ENCODE measurements around the gene EPS8L3. TPM values are rescaled to one million over a fixed set of nuclear protein-coding genes. Genes with fewer than 3 reads are reported as not detected.
A peak's percentile ranks its signal among the peaks of the same experiment; 100 is the strongest.

The EPS8L3 gene
- polyA plus RNA-seq, 1 of the 3 experiments (the other 2 are of a cell fraction): not detected

- Histone ChIP-seq H3K27ac (ENCODE audit: low read depth in 2 of 2, low read length in 1 of 2) (no peak overlapping the region), H3K9ac (no peak overlapping the region), H3F3A (replicated peaks; ENCODE audit: insufficient read depth) (no peaks in the 10 kb centered on the region), H3K4me1 (ENCODE audit: control insufficient read depth in 1 of 2, insufficient read depth in 2 of 2, low read depth in 1 of 2, low read length in 1 of 2) (peaks cover 0 to 13% of the 10 kb centered on the region in 2 experiments; a peak in 1 of 4 replicates), H2AFZ (ENCODE audit: low read depth) (no peak overlapping the region), H3K4me2 (no peak overlapping the region), H3K4me3 (ENCODE audit: low read depth in 2 of 2, low read length in 1 of 2) (no peak overlapping the region), H3K9me3 (peaks cover 3% of the 10 kb centered on the region; the same call in 1 of the 2 replicates), H3K79me2 (ENCODE audit: insufficient read depth) (no peaks in the 10 kb centered on the region), H4K20me1 (ENCODE audit: insufficient read depth) (no peaks in the 10 kb centered on the region), H3K9me2 (no peaks in the 10 kb centered on the region), H3K36me3 (replicated peaks in 1 of 2; ENCODE audit: control insufficient read depth in 1 of 2, insufficient read depth in 2 of 2, low read length in 1 of 2) (no peaks in the 10 kb centered on the region), H3K27me3 (ENCODE audit: insufficient read depth) (no peaks in the 10 kb centered on the region)
- 53% methylated on average over 2 of the region's 6 CpGs for WGBS (ENCODE audit: low lambda C conversion rate)
- POLR2A ChIA-PET: interaction anchor here (0.6 to 2.3 kb wide), 4 partner anchors 208 to 236 kb away, joined by 3 to 12 read pairs (median 4); partner anchors contain the start of genes AHCYL1 and GNAI3
- TF ChIP-seq ZBTB33 (IDR thresholded peaks at IDR 0.05; ENCODE audit: borderline replicate concordance, low read depth): no peak
- no peak for DNase-seq
- CTCF ChIA-PET: interaction anchor here (0.7 to 27.7 kb wide), 50 partner anchors 8 to 286 kb away, joined by 3 to 822 read pairs (median 5); partner anchors contain the start of genes AHCYL1, GPR61 and STRIP1
Measured at GRCh38 chr1:109776206-109776835, 12.6 kb upstream of the EPS8L3 start.

- Histone ChIP-seq H3K4me3 (ENCODE audit: low read depth in 2 of 2, low read length in 1 of 2) (no peak overlapping the region), H3F3A (replicated peaks; ENCODE audit: insufficient read depth) (no peaks in the 10 kb centered on the region), H4K20me1 (ENCODE audit: insufficient read depth) (no peaks in the 10 kb centered on the region), H3K27me3 (ENCODE audit: insufficient read depth) (no peaks in the 10 kb centered on the region), H3K36me3 (replicated peaks in 1 of 2; ENCODE audit: control insufficient read depth in 1 of 2, insufficient read depth in 2 of 2, low read length in 1 of 2) (no peaks in the 10 kb centered on the region), H3K4me2 (no peak overlapping the region), H3K4me1 (ENCODE audit: control insufficient read depth in 1 of 2, insufficient read depth in 2 of 2, low read depth in 1 of 2, low read length in 1 of 2) (peaks cover 0 to 19% of the 10 kb centered on the region in 2 experiments; a peak in 1 of 4 replicates), H3K9me3 (no peaks in the 10 kb centered on the region), H3K9me2 (no peaks in the 10 kb centered on the region), H3K27ac (ENCODE audit: low read depth in 2 of 2, low read length in 1 of 2) (no peak overlapping the region), H3K79me2 (ENCODE audit: insufficient read depth) (no peaks in the 10 kb centered on the region), H3K9ac (no peak overlapping the region), H2AFZ (ENCODE audit: low read depth) (no peak overlapping the region)
- CTCF ChIA-PET: interaction anchor here (0.8 to 27.7 kb wide), 14 partner anchors 12 to 281 kb away, joined by 3 to 822 read pairs (median 28); partner anchors contain the start of genes AHCYL1, CYB561D1 and EPS8L3
- DNase-seq: no peak
- TF ChIP-seq SIN3A (IDR thresholded peaks at IDR 0.05; ENCODE audit: borderline replicate concordance, low read depth, low read length): no peak
- no peak for TF ChIP-seq JUND (IDR thresholded peaks at IDR 0.05)
- TF ChIP-seq, protein P1, sequence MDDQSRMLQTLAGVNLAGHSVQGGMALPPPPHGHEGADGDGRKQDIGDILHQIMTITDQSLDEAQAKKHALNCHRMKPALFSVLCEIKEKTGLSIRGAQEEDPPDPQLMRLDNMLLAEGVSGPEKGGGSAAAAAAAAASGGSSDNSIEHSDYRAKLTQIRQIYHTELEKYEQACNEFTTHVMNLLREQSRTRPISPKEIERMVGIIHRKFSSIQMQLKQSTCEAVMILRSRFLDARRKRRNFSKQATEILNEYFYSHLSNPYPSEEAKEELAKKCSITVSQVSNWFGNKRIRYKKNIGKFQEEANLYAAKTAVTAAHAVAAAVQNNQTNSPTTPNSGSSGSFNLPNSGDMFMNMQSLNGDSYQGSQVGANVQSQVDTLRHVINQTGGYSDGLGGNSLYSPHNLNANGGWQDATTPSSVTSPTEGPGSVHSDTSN (IDR thresholded peaks at IDR 0.05): peak; percentile 35; the same call in 1 of the 2 replicates
- no peak for TF ChIP-seq RFX5 (IDR thresholded peaks at IDR 0.05; ENCODE audit: low read length)
- TF ChIP-seq, protein P2, sequence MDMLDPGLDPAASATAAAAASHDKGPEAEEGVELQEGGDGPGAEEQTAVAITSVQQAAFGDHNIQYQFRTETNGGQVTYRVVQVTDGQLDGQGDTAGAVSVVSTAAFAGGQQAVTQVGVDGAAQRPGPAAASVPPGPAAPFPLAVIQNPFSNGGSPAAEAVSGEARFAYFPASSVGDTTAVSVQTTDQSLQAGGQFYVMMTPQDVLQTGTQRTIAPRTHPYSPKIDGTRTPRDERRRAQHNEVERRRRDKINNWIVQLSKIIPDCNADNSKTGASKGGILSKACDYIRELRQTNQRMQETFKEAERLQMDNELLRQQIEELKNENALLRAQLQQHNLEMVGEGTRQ (IDR thresholded peaks at IDR 0.05; ENCODE audit: borderline replicate concordance, low read depth, low read length): no peak
- POLR2A ChIA-PET: interaction anchor here (2.0 to 2.3 kb wide), 2 partner anchors 209 to 210 kb away, joined by 12 to 18 read pairs; partner anchors contain the start of gene AHCYL1
- WGBS (ENCODE audit: low lambda C conversion rate): 13% methylated on average over 1 of the region's 1 CpG
Measured at GRCh38 chr1:109775398-109775797, 11.7 kb upstream of the EPS8L3 start.
